Measurements from ENCODE around the gene BICDL2.

DNA sequence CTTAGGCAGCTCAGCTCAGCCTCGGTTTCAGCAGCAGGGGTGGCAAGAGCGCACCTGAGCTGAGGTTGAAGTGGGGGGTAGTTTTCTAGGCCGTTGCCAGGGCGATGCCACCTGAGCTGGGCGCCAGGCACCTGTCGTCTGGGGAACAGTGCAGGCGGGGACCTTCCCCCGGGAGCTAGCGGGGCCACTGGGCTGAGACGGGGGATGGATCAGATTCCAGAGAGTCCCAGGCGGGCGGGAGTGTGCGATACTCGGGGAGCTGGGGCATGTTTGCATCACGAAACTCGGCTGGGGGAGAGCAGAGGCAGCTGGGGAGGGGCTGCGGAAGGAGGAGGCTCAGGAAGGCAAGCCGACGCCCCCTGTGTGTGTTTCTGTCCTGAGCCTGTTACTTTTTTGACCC is 24.5 kb downstream of the BICDL2 start:
- TF ChIP-seq POLR2A (IDR thresholded peaks at IDR 0.05; ENCODE audit: low read depth), result no peak
- no peak for TF ChIP-seq CTCF (IDR thresholded peaks at IDR 0.05)
- no peak for TF ChIP-seq POLR2AphosphoS5 (IDR thresholded peaks at IDR 0.05)
- no peak for TF ChIP-seq EP300 (IDR thresholded peaks at IDR 0.05)

Measured in esophagus muscularis mucosa (tissue), 4 donors.